ENCODE results near the gene CSNK2B.
"Not testable (repeated sequence)": the region's sequence is repeated elsewhere in the genome, so short reads cannot be mapped to it uniquely, and the experiment has no call there.

CSNK2B gene

GRCh38 chr6:31691078-31691463 lies 25.2 kb downstream of the CSNK2B start:
- DNase-seq = no peak

DNA sequence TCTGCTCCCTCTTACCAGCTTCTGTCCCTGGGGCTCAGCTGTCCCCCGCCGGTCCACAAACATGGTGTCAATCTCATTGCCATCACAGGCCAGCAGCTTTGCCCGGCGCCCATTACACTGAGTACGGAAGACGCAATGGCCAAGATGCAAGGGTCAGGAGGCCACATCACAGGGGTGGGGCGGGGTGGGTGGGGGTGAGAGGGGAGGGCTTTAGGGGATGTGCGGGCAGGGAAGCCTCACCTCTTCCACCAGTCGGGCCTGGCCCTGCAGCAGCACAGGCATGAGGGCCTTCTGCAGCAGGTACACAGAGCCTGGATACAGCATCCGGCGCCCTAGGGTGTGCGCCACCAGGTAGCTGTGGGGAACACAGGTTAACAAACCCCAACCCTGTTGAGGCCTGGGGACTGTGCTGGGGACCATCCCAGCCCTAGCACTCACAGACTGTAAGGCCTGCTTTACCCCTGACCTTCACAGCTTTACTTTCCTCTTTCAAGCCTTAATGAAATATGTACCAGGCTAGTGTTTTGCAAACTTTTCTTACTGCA lies 25.8 kb downstream of the CSNK2B start:
- DNase-seq = no peak

- DNase-seq = no peak
These were observed 26.5 kb downstream of the CSNK2B start for GRCh38 chr6:31692353-31692752.

GRCh38 chr6:31692886-31693285 lies 27.0 kb downstream of the CSNK2B start:
- DNase-seq = no peak

DNA sequence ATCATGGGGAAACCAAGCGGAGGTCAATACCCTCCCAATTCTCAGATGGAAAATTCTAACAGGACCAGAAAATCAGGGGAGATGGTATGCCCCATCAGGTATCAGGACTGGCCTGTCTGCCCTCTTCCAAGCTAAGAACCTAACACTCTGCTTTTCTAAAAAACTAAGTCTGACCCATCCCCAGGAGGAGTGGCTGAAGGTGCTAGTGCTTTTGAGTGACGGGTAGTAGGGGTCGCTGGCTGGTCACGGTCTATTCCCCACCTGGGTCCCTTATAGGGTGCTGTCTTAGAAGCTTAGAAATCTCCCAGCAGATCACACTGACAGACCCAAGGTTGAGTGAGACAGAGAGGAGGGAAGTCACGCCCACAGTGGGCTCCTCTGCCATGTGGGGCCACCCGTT lies 27.7 kb downstream of the CSNK2B start:
- DNase-seq = no peak

DNA sequence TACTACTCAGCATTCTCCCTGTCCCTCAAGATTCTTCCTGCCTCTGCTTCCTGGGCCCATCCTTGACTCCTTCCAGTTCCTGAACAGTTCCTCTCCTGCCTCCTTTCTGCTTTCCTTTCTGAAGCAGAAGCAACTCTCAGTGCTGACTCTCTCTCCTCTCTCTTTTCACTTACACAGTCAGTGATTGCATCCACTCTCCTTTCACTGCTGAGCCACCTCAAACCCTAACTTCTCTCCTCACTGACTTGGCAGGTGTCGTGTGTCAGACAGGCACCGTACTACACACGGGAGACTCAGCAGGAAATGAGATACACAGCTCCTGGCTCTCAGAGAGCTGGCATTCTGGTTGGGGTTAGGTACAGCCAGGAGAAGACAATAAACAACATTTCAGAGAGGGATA lies 31.7 kb downstream of the CSNK2B start:
- DNase-seq = no peak

DNA sequence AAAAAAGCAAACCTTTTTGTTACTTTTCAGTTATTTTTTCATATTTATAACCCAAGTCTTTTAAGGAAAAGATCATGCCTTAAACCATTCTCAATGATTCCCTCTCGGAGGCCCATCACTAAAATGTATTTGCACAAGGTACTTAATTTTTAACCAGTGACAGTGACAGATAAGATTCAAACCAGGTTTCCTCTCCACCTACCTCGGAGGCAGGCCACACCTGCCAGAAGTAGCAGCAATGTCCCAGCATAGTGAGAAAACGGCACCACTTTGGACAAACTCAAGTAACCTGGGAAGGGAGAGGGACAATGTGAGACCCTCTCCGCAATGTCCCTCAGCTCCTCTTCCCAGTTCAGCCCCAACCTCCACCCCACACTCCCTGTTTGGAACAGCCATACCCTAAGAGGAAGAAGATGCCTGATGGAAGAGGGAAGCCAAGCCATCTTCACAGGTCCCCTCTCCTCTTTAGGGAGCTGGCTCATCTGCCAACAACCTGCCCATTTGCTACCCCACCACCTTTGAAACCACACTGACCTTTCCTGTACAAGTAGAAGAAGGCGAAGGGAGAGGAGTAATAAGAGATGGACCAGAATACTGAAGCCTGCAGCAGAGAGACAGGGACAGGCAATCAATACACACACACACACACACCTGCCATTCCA lies 35.0 kb downstream of the CSNK2B start:
- no peak for DNase-seq

- DNase-seq = no peak
These were observed 36.0 kb downstream of the CSNK2B start for GRCh38 chr6:31701666-31702404.

- DNase-seq = peak; percentile 46
These were observed 36.5 kb downstream of the CSNK2B start for GRCh38 chr6:31702405-31702818.

GRCh38 chr6:31702819-31703716 lies 37.2 kb downstream of the CSNK2B start, which contains the start of gene ABHD16A:
Gene ABHD16A (minus strand): TSS chr6:31703324. CDS start chr6:31703281, 43 bp downstream.
- DNase-seq = peak; percentile 97

DNA sequence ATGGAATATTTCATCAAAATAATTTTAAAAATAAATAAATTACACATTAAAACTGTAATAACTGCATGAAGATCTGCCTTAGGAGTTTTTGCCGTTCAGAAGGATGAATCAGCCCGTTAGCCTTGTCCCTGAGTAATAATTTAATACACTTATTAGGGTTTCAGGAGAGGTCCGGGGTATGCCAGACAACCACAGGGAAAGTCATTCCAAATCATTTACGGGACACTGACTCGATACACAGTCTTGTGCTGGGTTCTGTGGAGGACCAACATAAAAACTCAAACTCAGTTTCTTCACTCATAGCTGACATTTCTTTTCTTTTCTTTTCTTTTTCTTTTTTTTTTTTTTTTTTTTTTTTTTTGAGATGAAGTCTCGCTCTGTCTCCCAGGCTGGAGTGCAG lies 40.1 kb downstream of the CSNK2B start:
- DNase-seq = no peak

DNA sequence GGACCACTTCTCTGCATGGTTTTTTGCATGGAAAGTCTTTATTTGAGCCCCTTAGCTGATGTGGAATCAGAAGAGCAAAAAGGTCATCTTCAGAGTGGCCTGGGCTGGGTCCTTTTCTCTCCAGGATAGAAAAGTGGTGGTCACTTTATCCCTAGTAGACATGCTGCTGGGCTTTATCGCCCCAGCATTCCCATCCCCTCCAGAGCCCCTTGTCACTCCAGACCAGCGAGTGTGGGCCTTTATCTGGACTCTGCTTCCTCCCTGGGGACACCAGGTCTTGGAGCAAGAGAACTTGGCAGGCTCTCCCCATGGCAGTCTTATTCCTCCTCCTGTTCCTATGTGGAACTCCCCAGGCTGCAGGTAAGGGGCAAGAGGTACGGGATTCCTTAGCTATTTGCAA lies 40.7 kb downstream of the CSNK2B start, which contains the start of gene LY6G6F:
Gene LY6G6F, plus strand, starts transcription at position 268 of the 400 bp plus-strand sequence. Its CDS starts 41 bp downstream, at position 309.
- no peak for DNase-seq

DNA sequence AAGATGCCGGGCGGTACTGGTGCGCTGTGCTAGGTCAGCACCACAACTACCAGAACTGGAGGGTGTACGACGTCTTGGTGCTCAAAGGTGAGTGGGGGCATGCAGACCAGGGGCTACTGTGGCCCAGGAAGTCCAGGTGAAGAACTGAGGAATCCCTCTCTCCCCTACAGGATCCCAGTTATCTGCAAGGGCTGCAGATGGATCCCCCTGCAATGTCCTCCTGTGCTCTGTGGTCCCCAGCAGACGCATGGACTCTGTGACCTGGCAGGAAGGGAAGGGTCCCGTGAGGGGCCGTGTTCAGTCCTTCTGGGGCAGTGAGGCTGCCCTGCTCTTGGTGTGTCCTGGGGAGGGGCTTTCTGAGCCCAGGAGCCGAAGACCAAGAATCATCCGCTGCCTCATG lies 41.8 kb downstream of the CSNK2B start:
- no peak for DNase-seq

GRCh38 chr6:31708224-31708623 lies 42.3 kb downstream of the CSNK2B start:
- DNase-seq = no peak

DNA sequence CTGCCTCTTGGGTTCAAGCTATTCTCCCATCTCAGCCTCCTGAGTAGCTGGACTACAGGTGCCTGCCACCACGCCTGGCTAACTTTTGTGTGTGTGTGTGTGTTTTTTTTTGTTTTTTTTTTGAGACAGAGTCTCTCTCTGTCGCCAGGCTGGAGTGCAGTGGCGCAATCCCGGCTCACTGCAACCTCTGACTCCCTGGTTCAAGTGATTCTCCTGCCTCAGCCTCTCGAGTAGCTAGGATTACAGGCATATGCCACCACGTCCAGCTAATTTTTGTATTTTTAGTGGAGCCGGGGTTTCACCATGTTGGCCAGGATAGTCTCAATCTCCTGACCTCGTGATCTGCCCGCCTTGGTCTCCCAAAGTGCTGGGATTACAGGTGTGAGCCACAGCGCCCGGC lies 43.3 kb downstream of the CSNK2B start:
- DNase-seq = not testable (repeated sequence)

DNA sequence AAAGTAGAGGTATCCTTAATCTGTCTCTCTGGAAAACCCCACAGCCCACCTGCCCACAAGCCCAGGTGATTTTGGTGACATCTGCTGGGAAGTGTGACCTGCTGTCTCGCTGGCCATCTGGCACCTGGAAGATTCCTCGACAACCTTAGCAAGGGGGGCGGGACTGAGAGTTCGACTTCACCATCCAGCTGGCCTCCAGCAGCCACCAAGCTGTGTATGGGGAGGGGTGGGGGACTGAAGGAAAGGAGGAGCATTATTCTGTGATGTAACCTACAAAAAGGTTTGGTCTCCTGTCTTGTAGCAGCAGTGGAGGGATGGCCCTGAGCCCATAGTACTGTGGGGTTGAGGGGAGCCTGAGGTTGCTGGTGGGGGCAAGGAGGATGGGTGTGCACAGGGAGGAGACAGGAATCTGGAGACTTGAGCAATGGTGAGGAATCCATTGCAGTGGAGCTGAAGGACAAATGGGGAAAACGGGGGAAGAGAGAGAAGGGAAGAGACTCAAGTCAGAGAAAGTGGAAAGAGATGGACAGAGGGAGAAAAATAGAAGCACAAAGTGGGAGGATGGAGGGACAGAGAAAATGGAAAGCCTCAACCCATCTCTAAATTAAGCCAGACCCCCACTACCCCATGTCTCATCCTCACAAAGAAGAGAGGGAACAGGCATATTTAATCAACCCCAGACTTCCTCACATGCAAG lies 44.8 kb downstream of the CSNK2B start:
- DNase-seq = no peak

GRCh38 chr6:31711233-31711632 lies 45.4 kb downstream of the CSNK2B start:
- no peak for DNase-seq

DNA sequence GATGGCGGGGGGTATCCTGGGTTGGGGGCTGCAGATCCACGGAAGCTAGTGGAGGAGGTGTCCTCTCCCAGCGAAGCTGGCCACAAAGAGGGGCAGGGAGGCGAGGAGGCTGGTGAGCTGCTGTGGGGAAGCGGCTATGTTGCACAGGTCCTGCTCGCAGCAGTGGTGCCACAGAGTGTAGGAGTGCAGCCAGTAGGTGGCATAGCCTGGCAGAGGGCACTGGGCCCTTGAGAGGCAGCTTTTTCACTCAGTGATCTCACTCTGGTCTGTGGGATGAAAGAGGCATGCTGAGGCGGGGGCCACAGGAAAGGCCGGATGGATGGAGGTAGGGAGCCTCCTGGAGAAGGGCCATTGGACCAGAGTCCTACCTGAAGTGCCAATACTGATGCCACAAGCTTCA lies 46.4 kb downstream of the CSNK2B start:
- DNase-seq = no peak

GRCh38 chr6:31713465-31713864 lies 47.6 kb downstream of the CSNK2B start:
- DNase-seq = no peak

- no peak for DNase-seq
These were observed 48.3 kb downstream of the CSNK2B start for GRCh38 chr6:31713991-31714684.

DNA sequence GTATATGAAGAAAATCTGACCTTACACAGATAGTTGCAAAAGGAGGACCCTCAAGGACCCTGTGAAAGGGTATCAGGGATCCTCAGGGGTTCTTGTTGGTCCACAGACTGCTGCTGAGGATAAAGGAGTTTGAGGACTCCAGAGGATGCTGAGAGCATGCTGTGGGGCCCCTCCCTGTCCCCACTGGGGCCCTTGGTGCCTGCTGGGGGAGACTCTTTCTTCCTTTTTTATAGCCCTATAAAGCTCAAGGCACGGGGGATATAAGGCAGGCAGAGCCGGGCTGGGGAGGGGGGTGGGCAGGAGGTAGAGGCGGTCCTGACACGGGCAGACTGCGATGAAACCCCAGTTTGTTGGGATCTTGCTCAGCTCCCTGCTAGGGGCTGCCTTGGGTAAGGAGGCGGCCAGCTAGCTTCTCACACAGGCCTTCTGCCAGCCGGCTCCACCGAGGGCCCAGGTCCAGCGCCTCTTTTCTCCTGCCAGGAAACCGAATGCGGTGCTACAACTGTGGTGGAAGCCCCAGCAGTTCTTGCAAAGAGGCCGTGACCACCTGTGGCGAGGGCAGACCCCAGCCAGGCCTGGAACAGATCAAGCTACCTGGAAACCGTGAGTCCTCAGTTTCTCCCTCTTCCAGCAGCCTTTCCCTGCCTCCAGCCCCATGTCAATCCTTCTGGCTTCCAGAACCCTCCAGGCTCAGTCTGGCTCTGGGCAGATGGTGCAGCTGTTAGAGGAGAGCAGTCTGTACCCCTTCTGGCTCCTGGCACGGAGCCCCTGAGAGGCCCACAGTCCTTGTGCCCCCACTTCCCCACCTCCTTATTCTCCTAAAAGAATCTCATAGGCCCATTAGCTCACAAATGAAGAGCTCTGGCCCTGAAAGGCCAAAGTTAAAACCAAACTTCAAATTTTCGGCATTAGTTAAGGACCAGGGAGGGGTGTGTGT lies 49.4 kb downstream of the CSNK2B start, which contains the start of gene LY6G6D:
Gene LY6G6D, plus strand, starts transcription at position 327 of the 937 bp plus-strand sequence. Its CDS starts 8 bp downstream, at position 335.
- no peak for DNase-seq

All from activated naive CD4-positive, alpha-beta T cell treated with anti-CD3 and anti-CD28 coated beads, Interleukin-2, amount 50 U/mL, for 16 hours (primary cell).